Fibroblast of lung (primary cell): Measurements from ENCODE around the gene SFN. TPM values are rescaled to one million over a fixed set of nuclear protein-coding genes. Genes with fewer than 3 reads are reported as not detected.

Experiments
- DNase-seq, 2 donors: peaks; one replicate each; pipeline versions ENCODE4 v3.0.0 to v3.0.0-alpha.2; 2010; ENCODE audit warnings: low read depth in 2 of 2
- H2AFZ ChIP-seq: 2 replicates; pipeline ENCODE4 v1.5.1; 2012; ENCODE audit warnings: low read length, control low read depth, inconsistent platforms
- H3K27ac ChIP-seq: 2 replicates; pipeline ENCODE4 v1.5.1; 2011; ENCODE audit warnings: low read length, control low read depth; ENCODE audit not compliant: insufficient read depth
- H3K27me3 ChIP-seq: 2 replicates; pipeline ENCODE4 v1.5.1; 2011; ENCODE audit warnings: mild to moderate bottlenecking, low read length; ENCODE audit not compliant: control insufficient read depth, insufficient read depth
- H3K36me3 ChIP-seq: 2 replicates; pipeline ENCODE4 v1.5.1; 2011; ENCODE audit warnings: low read length; ENCODE audit not compliant: control insufficient read depth, insufficient read depth
- H3K4me1 ChIP-seq: 2 replicates; pipeline ENCODE4 v1.5.1; 2011; ENCODE audit warnings: low read length; ENCODE audit not compliant: control insufficient read depth, insufficient read depth; ENCODE audit errors: extremely low read depth
- H3K4me2 ChIP-seq: 2 replicates; pipeline ENCODE4 v1.5.1; 2011; ENCODE audit warnings: low read length, control low read depth; ENCODE audit not compliant: insufficient read depth; ENCODE audit errors: extremely low read depth
- H3K4me3 ChIP-seq, 4 experiments: fragments of 200-600 bp in 1 of 4; sonication (generic) in 1 of 4; replicated peaks in 1 of 4; 2 replicates each; pipeline ENCODE4 v1.5.1; 2011 to 2016; ENCODE audit warnings: low read length in 4 of 4, low read depth in 3 of 4, mild to moderate bottlenecking in 3 of 4, control low read depth in 2 of 4, inconsistent platforms in 1 of 4, mixed read lengths in 1 of 4; ENCODE audit not compliant: insufficient read depth in 1 of 4; ENCODE audit errors: control extremely low read depth in 1 of 4
- H3K79me2 ChIP-seq: 2 replicates; pipeline ENCODE4 v1.5.1; 2012; ENCODE audit warnings: mild to moderate bottlenecking, low read length, inconsistent platforms; ENCODE audit not compliant: control insufficient read depth, insufficient read depth
- H3K9ac ChIP-seq: 2 replicates; pipeline ENCODE4 v1.5.1; 2011; ENCODE audit warnings: mild to moderate bottlenecking, low read length, control low read depth; ENCODE audit not compliant: insufficient read depth
- H3K9me3 ChIP-seq: 2 replicates; pipeline ENCODE4 v1.5.1; 2012; ENCODE audit warnings: low read depth, low read length; ENCODE audit not compliant: control insufficient read depth, insufficient read depth
- H4K20me1 ChIP-seq: 2 replicates; pipeline ENCODE4 v1.5.1; 2011; ENCODE audit warnings: low read length; ENCODE audit not compliant: control insufficient read depth, insufficient read depth; ENCODE audit errors: extremely low read depth
- EZH2 ChIP-seq: IDR thresholded peaks from 2 replicates; pipeline ENCODE4 v1.5.1; 2012; ENCODE audit warnings: low read length, control low read depth, mild to moderate bottlenecking; ENCODE audit errors: missing control alignments
- polyA plus RNA-seq, 2 donors: library from polyadenylated mRNA; depleted of rRNA in 1 of 2; stranded (reverse) in 1 of 2; unstranded in 1 of 2; fragments of >200 nt; gene quantifications; 2 replicates each; pipeline ENCODE4 v1.2.1, GENCODE V29; 2011 to 2012; ENCODE audit warnings: missing spikeins in 1 of 2
- total RNA-seq: library from RNA; depleted of rRNA; stranded (reverse); fragments of >200 nt; gene quantifications from 2 replicates; pipeline ENCODE4 v1.2.1, GENCODE V29; 2014
- TF ChIP-seq, protein P1 (sequence below), 2 donors: IDR thresholded peaks in 1 of 2; conservative IDR thresholded peaks in 1 of 2; 1 replicate in 1 of 2; 2 replicates in 1 of 2; pipeline ENCODE4 v1.5.1; 2011 to 2012; ENCODE audit warnings: low read length in 2 of 2, control low read depth in 1 of 2, inconsistent platforms in 1 of 2, low read depth in 1 of 2, mild to moderate bottlenecking in 1 of 2

Gene SFN
- total and polyA plus RNA-seq, 2 donors (not counting 1 experiment from before 2014, with no cell fraction given): 0.19 TPM; not detected in 1

DNA sequence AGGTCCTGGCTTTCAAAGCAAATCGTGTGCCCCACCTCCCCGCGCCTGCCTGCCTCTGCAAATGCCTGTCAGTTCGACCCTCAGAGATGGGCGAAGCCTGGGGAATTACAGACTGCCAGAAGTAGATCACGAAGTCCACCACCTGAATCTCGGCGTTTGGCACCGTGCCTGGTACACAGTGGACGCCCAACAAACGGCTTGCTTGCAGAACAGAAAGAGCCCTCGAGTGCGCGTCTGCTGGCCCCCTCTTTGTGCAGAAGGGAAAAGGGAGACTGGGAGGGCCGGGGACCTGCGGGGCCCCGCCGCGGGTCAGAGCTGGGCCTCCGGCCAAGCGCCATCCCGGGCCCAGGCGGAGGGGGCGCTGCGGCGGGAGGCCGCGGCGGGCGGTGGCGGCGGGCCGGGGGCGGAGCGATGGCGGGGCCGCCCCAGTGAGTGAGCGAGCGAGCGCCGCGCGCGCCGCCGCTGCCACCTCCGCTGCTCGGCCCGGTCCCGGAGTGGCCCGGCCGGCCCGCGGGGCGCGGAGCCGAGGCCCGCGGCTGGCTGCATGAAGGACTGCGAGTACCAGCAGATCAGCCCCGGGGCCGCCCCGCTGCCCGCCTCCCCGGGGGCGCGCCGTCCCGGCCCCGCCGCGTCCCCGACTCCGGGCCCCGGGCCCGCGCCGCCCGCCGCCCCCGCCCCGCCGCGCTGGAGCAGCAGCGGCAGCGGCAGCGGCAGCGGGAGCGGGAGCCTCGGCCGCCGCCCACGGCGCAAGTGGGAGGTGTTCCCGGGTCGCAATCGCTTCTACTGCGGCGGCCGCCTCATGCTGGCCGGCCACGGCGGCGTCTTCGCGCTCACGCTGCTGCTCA is 36.5 kb upstream of the SFN start, which contains the start of gene ZDHHC18:
TSS of gene ZDHHC18 (plus strand) at position 428 of the 845 bp plus-strand sequence. CDS start at position 545, 117 bp downstream.
- no peaks in the 10 kb centered on the region for H3K27me3 ChIP-seq
- no peak for TF ChIP-seq EZH2
- TF ChIP-seq, protein P1, sequence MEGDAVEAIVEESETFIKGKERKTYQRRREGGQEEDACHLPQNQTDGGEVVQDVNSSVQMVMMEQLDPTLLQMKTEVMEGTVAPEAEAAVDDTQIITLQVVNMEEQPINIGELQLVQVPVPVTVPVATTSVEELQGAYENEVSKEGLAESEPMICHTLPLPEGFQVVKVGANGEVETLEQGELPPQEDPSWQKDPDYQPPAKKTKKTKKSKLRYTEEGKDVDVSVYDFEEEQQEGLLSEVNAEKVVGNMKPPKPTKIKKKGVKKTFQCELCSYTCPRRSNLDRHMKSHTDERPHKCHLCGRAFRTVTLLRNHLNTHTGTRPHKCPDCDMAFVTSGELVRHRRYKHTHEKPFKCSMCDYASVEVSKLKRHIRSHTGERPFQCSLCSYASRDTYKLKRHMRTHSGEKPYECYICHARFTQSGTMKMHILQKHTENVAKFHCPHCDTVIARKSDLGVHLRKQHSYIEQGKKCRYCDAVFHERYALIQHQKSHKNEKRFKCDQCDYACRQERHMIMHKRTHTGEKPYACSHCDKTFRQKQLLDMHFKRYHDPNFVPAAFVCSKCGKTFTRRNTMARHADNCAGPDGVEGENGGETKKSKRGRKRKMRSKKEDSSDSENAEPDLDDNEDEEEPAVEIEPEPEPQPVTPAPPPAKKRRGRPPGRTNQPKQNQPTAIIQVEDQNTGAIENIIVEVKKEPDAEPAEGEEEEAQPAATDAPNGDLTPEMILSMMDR (conservative IDR thresholded peaks at IDR 0.05 in 1 of 2, IDR thresholded peaks at IDR 0.05 in 1 of 2; ENCODE audit: low read depth in 1 of 2, low read length in 2 of 2): peak; percentile 26 to 33
- H4K20me1 ChIP-seq: no peaks in the 10 kb centered on the region
- peaks cover 33% of the 10 kb centered on the region for H3K79me2 ChIP-seq
- H3K9ac ChIP-seq: peak within 1 kb of the TSS; percentile 39
- H3K4me2 ChIP-seq: peak within 1 kb of the TSS; percentile 96
- peak within 1 kb of the TSS; percentile 30 to 69 (median 56) for H3K4me3 ChIP-seq
- peak; percentile 31 to 39 for DNase-seq
- peak within 1 kb of the TSS; percentile 55 for H2AFZ ChIP-seq
- H3K36me3 ChIP-seq: peaks cover 5% of the 10 kb centered on the region
- no peaks in the 10 kb centered on the region for H3K9me3 ChIP-seq
- H3K4me1 ChIP-seq: peaks cover 11% of the 10 kb centered on the region
- no peak within 1 kb of the TSS for H3K27ac ChIP-seq

DNA sequence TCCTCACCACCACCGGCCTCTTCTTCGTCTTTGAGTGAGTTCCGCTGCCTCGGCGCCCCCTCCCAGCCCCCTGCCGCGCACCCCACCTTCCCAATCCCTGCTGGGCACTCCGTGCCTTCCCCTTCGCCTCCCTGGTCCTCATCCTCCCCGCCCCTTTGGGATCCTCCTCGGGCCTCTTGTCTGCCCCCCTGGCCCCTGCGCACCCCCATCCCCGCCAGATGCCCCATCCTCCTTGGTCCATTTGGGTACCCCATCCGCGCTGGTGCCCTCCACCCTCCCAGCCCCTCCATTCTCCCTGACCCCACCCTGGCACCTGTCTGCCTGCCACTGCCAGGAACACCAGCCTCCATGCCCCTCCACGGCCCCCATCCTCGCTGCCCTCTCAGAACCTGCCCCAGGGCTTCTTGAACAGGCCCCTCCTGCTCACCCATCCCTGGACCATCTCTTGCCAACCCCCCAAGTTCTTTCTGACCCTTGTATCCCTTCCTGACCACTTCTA is 35.8 kb upstream of the SFN start:
- no peak for DNase-seq
- Histone ChIP-seq H3K27ac (no peak overlapping the region), H3K79me2 (peaks cover 36% of the 10 kb centered on the region), H4K20me1 (no peaks in the 10 kb centered on the region), H3K9ac (peak overlapping the region; percentile 20), H3K27me3 (no peaks in the 10 kb centered on the region), H3K4me3 (peak overlapping the region; percentile 30 to 67 (median 49)), H3K9me3 (no peaks in the 10 kb centered on the region), H2AFZ (peak overlapping the region; percentile 19), H3K4me1 (peaks cover 11% of the 10 kb centered on the region), H3K36me3 (peaks cover 8% of the 10 kb centered on the region), H3K4me2 (peak overlapping the region; percentile 89)
- TF ChIP-seq, protein P1 (conservative IDR thresholded peaks at IDR 0.05 in 1 of 2, IDR thresholded peaks at IDR 0.05 in 1 of 2; ENCODE audit: low read depth in 1 of 2, low read length in 2 of 2): no peak
- no peak for TF ChIP-seq EZH2

DNA sequence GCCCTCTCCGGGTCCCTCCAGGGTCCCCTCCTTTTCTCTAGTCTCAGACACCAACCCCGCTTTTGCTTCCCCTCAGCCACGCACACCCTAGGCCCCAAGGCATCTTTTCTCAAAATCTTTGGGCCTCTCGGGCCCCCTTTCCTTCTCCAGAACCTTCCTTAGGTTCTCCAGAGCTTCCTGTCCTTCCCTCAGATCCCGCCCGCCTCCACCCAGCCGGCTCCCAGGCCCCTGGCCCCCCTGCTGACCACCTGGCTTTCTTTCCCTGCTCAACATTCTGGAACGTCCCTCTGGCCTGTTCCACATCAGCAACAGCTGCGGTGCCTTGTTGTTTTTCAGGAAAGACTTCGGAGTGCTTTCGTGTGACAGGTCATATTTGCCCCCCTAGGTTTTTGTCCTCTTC is 35.3 kb upstream of the SFN start:
- TF ChIP-seq, protein P1 (conservative IDR thresholded peaks at IDR 0.05 in 1 of 2, IDR thresholded peaks at IDR 0.05 in 1 of 2; ENCODE audit: low read depth in 1 of 2, low read length in 2 of 2): no peak
- TF ChIP-seq EZH2: no peak
- peaks cover 36% of the 10 kb centered on the region for H3K79me2 ChIP-seq
- H2AFZ ChIP-seq: no peak overlapping the region
- H3K9me3 ChIP-seq: no peaks in the 10 kb centered on the region
- no peak for DNase-seq
- H3K4me2 ChIP-seq: peak overlapping the region; percentile 89
- H3K27me3 ChIP-seq: no peaks in the 10 kb centered on the region
- peaks cover 11% of the 10 kb centered on the region for H3K4me1 ChIP-seq
- no peaks in the 10 kb centered on the region for H4K20me1 ChIP-seq
- no peak overlapping the region for H3K9ac ChIP-seq
- no peak overlapping the region for H3K27ac ChIP-seq
- H3K36me3 ChIP-seq: peaks cover 11% of the 10 kb centered on the region
- H3K4me3 ChIP-seq: peak overlapping the region; percentile 30 to 67 (median 49)
